NB4 (cell line): ENCODE data around the gene CUZD1.

ENCODE experiments used
- MYC ChIP-seq: IDR thresholded peaks from 2 replicates; pipeline ENCODE4 v1.6.1; 2011; ENCODE audit warnings: low read depth, low read length
- POLR2A ChIP-seq: IDR thresholded peaks from 2 replicates; pipeline ENCODE4 v1.6.1; 2011; ENCODE audit warnings: mild to moderate bottlenecking; ENCODE audit not compliant: insufficient read length; ENCODE audit errors: extremely low read depth
- TF ChIP-seq, protein P1 (sequence below): IDR thresholded peaks from one replicate; pipeline ENCODE4 v1.5.1; 2012; ENCODE audit warnings: low read depth, low read length
- TF ChIP-seq, protein P2 (sequence below): IDR thresholded peaks from 2 replicates; pipeline ENCODE4 v1.6.1; 2011; ENCODE audit warnings: low read depth, low read length

DNA sequence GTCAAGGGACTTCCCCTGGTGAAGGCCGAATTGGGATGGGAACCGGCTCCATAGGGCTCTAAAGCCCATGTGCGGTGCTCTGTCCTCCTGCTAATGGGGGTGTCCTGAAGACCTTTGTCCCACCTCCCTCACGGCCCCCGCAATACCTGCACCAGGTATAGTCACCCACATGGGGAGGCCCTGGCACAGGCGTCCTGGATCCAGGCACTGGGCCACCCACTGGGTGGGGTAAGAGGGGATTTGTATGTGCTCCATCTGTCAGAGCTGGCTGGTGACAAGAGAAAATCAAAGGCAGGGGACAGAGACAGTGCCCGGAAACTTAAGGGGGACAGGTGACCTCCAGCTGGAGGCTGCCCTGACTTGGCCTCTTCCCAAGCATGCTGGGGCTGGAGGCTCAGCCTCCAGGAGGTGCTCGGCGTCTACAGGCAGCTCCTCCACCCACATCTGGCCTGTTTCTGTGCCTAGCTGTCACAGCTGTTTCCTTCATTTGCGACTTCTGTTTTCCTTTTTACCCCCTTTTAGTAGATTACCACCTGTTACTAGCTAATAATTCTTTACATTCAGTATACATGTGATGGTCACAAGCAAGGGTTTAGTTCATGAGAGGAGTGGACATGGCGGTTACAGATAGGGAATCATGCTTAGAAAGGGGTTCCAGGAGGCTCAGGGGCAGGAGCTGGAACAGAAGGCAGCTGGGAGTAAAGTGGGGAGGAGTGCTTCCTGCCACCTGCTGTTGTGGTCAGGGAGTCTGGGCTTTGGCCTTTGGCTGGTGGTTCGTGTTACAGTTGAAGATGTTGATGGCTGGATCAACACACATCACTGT lies 2.3 kb upstream of the CUZD1 start:
- TF ChIP-seq POLR2A (no peak), MYC (no peak)
- TF ChIP-seq, protein P1, sequence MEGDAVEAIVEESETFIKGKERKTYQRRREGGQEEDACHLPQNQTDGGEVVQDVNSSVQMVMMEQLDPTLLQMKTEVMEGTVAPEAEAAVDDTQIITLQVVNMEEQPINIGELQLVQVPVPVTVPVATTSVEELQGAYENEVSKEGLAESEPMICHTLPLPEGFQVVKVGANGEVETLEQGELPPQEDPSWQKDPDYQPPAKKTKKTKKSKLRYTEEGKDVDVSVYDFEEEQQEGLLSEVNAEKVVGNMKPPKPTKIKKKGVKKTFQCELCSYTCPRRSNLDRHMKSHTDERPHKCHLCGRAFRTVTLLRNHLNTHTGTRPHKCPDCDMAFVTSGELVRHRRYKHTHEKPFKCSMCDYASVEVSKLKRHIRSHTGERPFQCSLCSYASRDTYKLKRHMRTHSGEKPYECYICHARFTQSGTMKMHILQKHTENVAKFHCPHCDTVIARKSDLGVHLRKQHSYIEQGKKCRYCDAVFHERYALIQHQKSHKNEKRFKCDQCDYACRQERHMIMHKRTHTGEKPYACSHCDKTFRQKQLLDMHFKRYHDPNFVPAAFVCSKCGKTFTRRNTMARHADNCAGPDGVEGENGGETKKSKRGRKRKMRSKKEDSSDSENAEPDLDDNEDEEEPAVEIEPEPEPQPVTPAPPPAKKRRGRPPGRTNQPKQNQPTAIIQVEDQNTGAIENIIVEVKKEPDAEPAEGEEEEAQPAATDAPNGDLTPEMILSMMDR = no peak
- TF ChIP-seq, protein P2, sequence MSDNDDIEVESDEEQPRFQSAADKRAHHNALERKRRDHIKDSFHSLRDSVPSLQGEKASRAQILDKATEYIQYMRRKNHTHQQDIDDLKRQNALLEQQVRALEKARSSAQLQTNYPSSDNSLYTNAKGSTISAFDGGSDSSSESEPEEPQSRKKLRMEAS = no peak
